Prostate gland (tissue), 2 donors: ENCODE data around the gene ALDH3B1.

Experiments used
- POLR2AphosphoS5 ChIP-seq: sonication (generic); formaldehyde crosslinking; IDR thresholded peaks from one replicate; pipeline ENCODE4 v1.6.1; 2017; ENCODE audit warnings: antibody characterized with exemption
- TF ChIP-seq, protein P1 (sequence below), 4 experiments: fragments of 200-600 bp in 2 of 4; fragments of 450-650 bp in 2 of 4; sonication (generic) in 2 of 4; IDR thresholded peaks; 1 replicate in 3 of 4; 2 replicates in 1 of 4; pipeline ENCODE4 v1.5.1; 2016 to 2019; ENCODE audit warnings: antibody characterized with exemption in 4 of 4, mild to moderate bottlenecking in 2 of 4, moderate library complexity in 2 of 4

DNA sequence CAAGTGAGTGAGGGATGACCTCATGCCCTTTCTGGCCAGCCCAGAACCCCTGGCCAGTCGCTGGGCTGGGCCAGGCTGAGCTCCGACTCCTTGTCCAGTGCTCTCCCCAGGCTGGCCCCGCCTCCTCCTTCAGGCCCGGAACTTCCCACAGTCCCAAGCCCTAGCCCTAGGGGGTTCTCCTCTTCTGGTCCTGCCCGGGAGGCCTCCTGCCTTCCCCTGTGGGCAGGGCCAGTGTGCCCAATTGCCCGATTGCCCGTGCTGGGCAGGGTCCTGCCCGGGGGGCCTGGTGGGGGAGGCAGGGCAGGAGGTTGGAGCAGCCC lies 32.9 kb downstream of the ALDH3B1 start:
- TF ChIP-seq, protein P1, sequence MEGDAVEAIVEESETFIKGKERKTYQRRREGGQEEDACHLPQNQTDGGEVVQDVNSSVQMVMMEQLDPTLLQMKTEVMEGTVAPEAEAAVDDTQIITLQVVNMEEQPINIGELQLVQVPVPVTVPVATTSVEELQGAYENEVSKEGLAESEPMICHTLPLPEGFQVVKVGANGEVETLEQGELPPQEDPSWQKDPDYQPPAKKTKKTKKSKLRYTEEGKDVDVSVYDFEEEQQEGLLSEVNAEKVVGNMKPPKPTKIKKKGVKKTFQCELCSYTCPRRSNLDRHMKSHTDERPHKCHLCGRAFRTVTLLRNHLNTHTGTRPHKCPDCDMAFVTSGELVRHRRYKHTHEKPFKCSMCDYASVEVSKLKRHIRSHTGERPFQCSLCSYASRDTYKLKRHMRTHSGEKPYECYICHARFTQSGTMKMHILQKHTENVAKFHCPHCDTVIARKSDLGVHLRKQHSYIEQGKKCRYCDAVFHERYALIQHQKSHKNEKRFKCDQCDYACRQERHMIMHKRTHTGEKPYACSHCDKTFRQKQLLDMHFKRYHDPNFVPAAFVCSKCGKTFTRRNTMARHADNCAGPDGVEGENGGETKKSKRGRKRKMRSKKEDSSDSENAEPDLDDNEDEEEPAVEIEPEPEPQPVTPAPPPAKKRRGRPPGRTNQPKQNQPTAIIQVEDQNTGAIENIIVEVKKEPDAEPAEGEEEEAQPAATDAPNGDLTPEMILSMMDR (IDR thresholded peaks at IDR 0.05), result no peak
- TF ChIP-seq POLR2AphosphoS5, result no peak
